Vagina (tissue), 2 donors: Measurements from ENCODE around the gene RAD51D. TPM values are rescaled to one million over a fixed set of nuclear protein-coding genes. Genes with fewer than 3 reads are reported as not detected.

Experiments used
- DNase-seq, 2 donors: peaks; one replicate each; pipeline ENCODE4 v3.0.0-alpha.2; 2017; ENCODE audit errors: extremely low spot score in 2 of 2
- H3K27ac ChIP-seq: fragments of 200-600 bp; sonication (generic); one replicate; pipeline ENCODE4 v1.5.1; 2019
- H3K27me3 ChIP-seq: fragments of 200-600 bp; sonication (generic); one replicate; pipeline ENCODE4 v1.5.1; 2019
- H3K36me3 ChIP-seq, 2 donors: fragments of 200-600 bp; sonication (generic); one replicate each; pipeline ENCODE4 v1.5.1; 2017 to 2019
- H3K4me1 ChIP-seq: fragments of 200-600 bp; sonication (generic); one replicate; pipeline ENCODE4 v1.5.1; 2019
- H3K4me3 ChIP-seq, 2 donors: fragments of 200-600 bp; sonication (generic); 1 replicate in 1 of 2; 2 replicates in 1 of 2; pipeline ENCODE4 v1.5.1; 2016 to 2019
- H3K9me3 ChIP-seq: fragments of 200-600 bp; sonication (generic); one replicate; pipeline ENCODE4 v1.5.1; 2019
- CTCF ChIP-seq, 3 experiments: fragments of 450-650 bp in 2 of 3; fragments of 200-600 bp in 1 of 3; sonication (generic) in 1 of 3; IDR thresholded peaks; one replicate each; pipeline ENCODE4 v1.5.1; 2017 to 2019; ENCODE audit warnings: antibody characterized with exemption in 3 of 3, mild to moderate bottlenecking in 2 of 3, moderate library complexity in 2 of 3
- POLR2A ChIP-seq, 2 donors: fragments of 450-650 bp; IDR thresholded peaks; one replicate each; pipeline ENCODE4 v1.6.1; 2017; ENCODE audit warnings: antibody characterized with exemption in 2 of 2, mild to moderate bottlenecking in 2 of 2, moderate library complexity in 2 of 2
- POLR2AphosphoS5 ChIP-seq, 2 donors: sonication (generic); formaldehyde crosslinking; IDR thresholded peaks; one replicate each; pipeline ENCODE4 v1.9.0; 2017; ENCODE audit warnings: antibody characterized with exemption in 2 of 2, mild to moderate bottlenecking in 2 of 2, low read depth in 1 of 2; ENCODE audit not compliant: insufficient read depth in 1 of 2
- intact Hi-C: fragments of 100-400 bp; cut with DNase I; formaldehyde crosslinking; loops from one replicate; pipeline ENCODE4 v1.15.1; 2023
- total RNA-seq: library from RNA; depleted of rRNA; stranded (reverse); fragments of >200 nt; gene quantifications from one replicate; pipeline ENCODE4 v1.2.3, GENCODE V29; 2016

RAD51D gene
- total RNA-seq, 1 donor from 2014 or later = 5.2 TPM

GRCh38 chr17:35141681-35142466 lies 22.2 kb upstream of the RAD51D start, which contains the start of gene NLE1:
TSS of gene NLE1 (minus strand) at chr17:35142303. CDS start at chr17:35142275, 28 bp downstream.
- Histone ChIP-seq H3K27me3 (no peaks in the 10 kb centered on the region), H3K36me3 (peaks cover 0 to 23% of the 10 kb centered on the region in 2 donors), H3K27ac (peak within 1 kb of the TSS; percentile 42), H3K9me3 (no peaks in the 10 kb centered on the region), H3K4me3 (peak within 1 kb of the TSS; percentile 86 to 89), H3K4me1 (peaks cover 23% of the 10 kb centered on the region)
- DNase-seq = no peak
- intact Hi-C loops = no loop called here
- TF ChIP-seq POLR2A (IDR thresholded peaks at IDR 0.05) = no peak
- peak; percentile 74 to 90 (median 81) for TF ChIP-seq CTCF (IDR thresholded peaks at IDR 0.05)
- peak; percentile 29 to 68 for TF ChIP-seq POLR2AphosphoS5 (IDR thresholded peaks at IDR 0.05; ENCODE audit: insufficient read depth in 1 of 2, low read depth in 1 of 2)

GRCh38 chr17:35138218-35138617 lies 18.6 kb upstream of the RAD51D start:
- Histone ChIP-seq H3K27me3 (no peaks in the 10 kb centered on the region), H3K36me3 (peaks cover 0 to 55% of the 10 kb centered on the region in 2 donors), H3K27ac (no peak overlapping the region), H3K9me3 (no peaks in the 10 kb centered on the region), H3K4me3 (no peak overlapping the region), H3K4me1 (peaks cover 23% of the 10 kb centered on the region)
- intact Hi-C loops = no loop called here
- no peak for TF ChIP-seq POLR2A (IDR thresholded peaks at IDR 0.05)
- TF ChIP-seq CTCF (IDR thresholded peaks at IDR 0.05) = no peak
- TF ChIP-seq POLR2AphosphoS5 (IDR thresholded peaks at IDR 0.05; ENCODE audit: insufficient read depth in 1 of 2, low read depth in 1 of 2) = no peak
- no peak for DNase-seq

GRCh38 chr17:35135322-35135721 lies 15.7 kb upstream of the RAD51D start:
- Histone ChIP-seq H3K27ac (no peak overlapping the region), H3K4me1 (peaks cover 4% of the 10 kb centered on the region), H3K9me3 (no peaks in the 10 kb centered on the region), H3K4me3 (no peak overlapping the region), H3K36me3 (peaks cover 0 to 77% of the 10 kb centered on the region in 2 donors), H3K27me3 (no peaks in the 10 kb centered on the region)
- no peak for DNase-seq
- intact Hi-C loops = no loop called here
- TF ChIP-seq CTCF (IDR thresholded peaks at IDR 0.05) = no peak
- TF ChIP-seq POLR2AphosphoS5 (IDR thresholded peaks at IDR 0.05; ENCODE audit: insufficient read depth in 1 of 2, low read depth in 1 of 2) = no peak
- no peak for TF ChIP-seq POLR2A (IDR thresholded peaks at IDR 0.05)

- DNase-seq = no peak
- no peak overlapping the region for H3K27ac ChIP-seq
- intact Hi-C loops = no loop called here
- H3K4me3 ChIP-seq = no peak overlapping the region
- H3K9me3 ChIP-seq = no peaks in the 10 kb centered on the region
- peaks cover 0 to 65% of the 10 kb centered on the region in 2 donors for H3K36me3 ChIP-seq
- peaks cover 7% of the 10 kb centered on the region for H3K4me1 ChIP-seq
- no peak for TF ChIP-seq CTCF (IDR thresholded peaks at IDR 0.05)
- TF ChIP-seq POLR2AphosphoS5 (IDR thresholded peaks at IDR 0.05; ENCODE audit: insufficient read depth in 1 of 2, low read depth in 1 of 2) = no peak
- TF ChIP-seq POLR2A (IDR thresholded peaks at IDR 0.05) = no peak
- H3K27me3 ChIP-seq = no peaks in the 10 kb centered on the region
Observed at GRCh38 chr17:35132816-35133550, 13.3 kb upstream of the RAD51D start.
